NCI-H82 treated with DMSO at 0.1 percent for 48 hours (cell line): ENCODE data around the gene GKN1.
"Not testable (repeated sequence)": the region's sequence is repeated elsewhere in the genome, so short reads cannot be mapped to it uniquely, and the experiment has no call there.

Experiments used
- DNase-seq: peaks from one replicate; lab custom pipeline; 2025; ENCODE audit not compliant: unreplicated experiment; lab: John Stamatoyannopoulos, UW

Gene GKN1

GRCh38 chr2:68974251-68974650, at the start of gene GKN1:
TSS of gene GKN1 (plus strand) at chr2:68974636. CDS start at chr2:68974678, 42 bp downstream.
- no peak for DNase-seq

- DNase-seq: peak; percentile 28
Measured at GRCh38 chr2:68925295-68925896, 49.0 kb upstream of the GKN1 start.

- no peak for DNase-seq
Measured at GRCh38 chr2:68926796-68927195, 47.6 kb upstream of the GKN1 start.

- DNase-seq: peak; percentile 88
Measured at GRCh38 chr2:68931149-68931711, 43.2 kb upstream of the GKN1 start.

GRCh38 chr2:68931799-68932198, 42.6 kb upstream of the GKN1 start:
- DNase-seq: peak; percentile 88

- no peak for DNase-seq
Measured at GRCh38 chr2:68932402-68932801, 42.0 kb upstream of the GKN1 start.

GRCh38 chr2:68934021-68934420, 40.4 kb upstream of the GKN1 start:
- DNase-seq: no peak

- DNase-seq: no peak
Measured at GRCh38 chr2:68935471-68935870, 39.0 kb upstream of the GKN1 start.

GRCh38 chr2:68936427-68936826, 38.0 kb upstream of the GKN1 start:
- DNase-seq: no peak

- DNase-seq: no peak
Measured at GRCh38 chr2:68936889-68937288, 37.5 kb upstream of the GKN1 start.

GRCh38 chr2:68937346-68938055, 36.9 kb upstream of the GKN1 start:
- DNase-seq: no peak

GRCh38 chr2:68938938-68939337, 35.5 kb upstream of the GKN1 start:
- no peak for DNase-seq

GRCh38 chr2:68939962-68940361, 34.5 kb upstream of the GKN1 start:
- DNase-seq: no peak

GRCh38 chr2:68940369-68940768, 34.1 kb upstream of the GKN1 start:
- DNase-seq: no peak

- no peak for DNase-seq
Measured at GRCh38 chr2:68942827-68943226, 31.6 kb upstream of the GKN1 start.

GRCh38 chr2:68943581-68944568, 30.6 kb upstream of the GKN1 start:
- DNase-seq: peak; percentile 78

GRCh38 chr2:68946117-68946516, 28.3 kb upstream of the GKN1 start:
- DNase-seq: no peak

GRCh38 chr2:68948710-68949109, 25.7 kb upstream of the GKN1 start:
- DNase-seq: no peak

GRCh38 chr2:68951899-68952298, 22.5 kb upstream of the GKN1 start:
- DNase-seq: no peak

GRCh38 chr2:68952887-68953521, 21.4 kb upstream of the GKN1 start, which contains the start of gene GKN2:
TSS of gene GKN2 (minus strand) at chr2:68952893. CDS start at chr2:68952861, 32 bp downstream.
- no peak for DNase-seq

- DNase-seq: not testable (repeated sequence)
Measured at GRCh38 chr2:68955432-68955831, 19.0 kb upstream of the GKN1 start.
